HEK293 (cell line): Measurements from ENCODE around the gene ZNF48.

Experiments used
- CTCF ChIP-seq: fragments of 450-650 bp; formaldehyde crosslinking; IDR thresholded peaks from 2 replicates; pipeline ENCODE4 v1.5.1; 2016; ENCODE audit warnings: missing biosample characterization, missing genetic modification characterization
- HOXA7 ChIP-seq: sonication (generic); formaldehyde crosslinking; IDR thresholded peaks from 2 replicates; pipeline ENCODE4 v1.8.1; 2022; ENCODE audit warnings: missing genetic modification reagents, borderline replicate concordance
- PBX3 ChIP-seq: sonication (generic); formaldehyde crosslinking; IDR thresholded peaks from 2 replicates; pipeline ENCODE4 v1.8.1; 2022; ENCODE audit warnings: mild to moderate bottlenecking, moderate library complexity, missing genetic modification reagents
- ZBTB7A ChIP-seq: fragments of 450-650 bp; formaldehyde crosslinking; IDR thresholded peaks from 2 replicates; pipeline ENCODE4 v1.5.1; 2016; ENCODE audit warnings: low read depth, missing biosample characterization, missing genetic modification characterization
- ZNF23 ChIP-seq: fragments of 450-650 bp; formaldehyde crosslinking; IDR thresholded peaks from 2 replicates; pipeline ENCODE4 v1.5.1; 2016; ENCODE audit warnings: missing biosample characterization, missing genetic modification characterization, borderline replicate concordance
- ZNF473 ChIP-seq: fragments of 450-650 bp; formaldehyde crosslinking; IDR thresholded peaks from 2 replicates; pipeline ENCODE4 v1.5.1; 2017; ENCODE audit warnings: missing biosample characterization, missing genetic modification characterization
- ZNF580 ChIP-seq: fragments of 450-650 bp; formaldehyde crosslinking; IDR thresholded peaks from 2 replicates; pipeline ENCODE4 v1.5.1; 2016; ENCODE audit warnings: missing biosample characterization, missing genetic modification characterization
- ZNF830 ChIP-seq: fragments of 450-650 bp; IDR thresholded peaks from 2 replicates; pipeline ENCODE4 v1.5.0; 2018; ENCODE audit warnings: missing biosample characterization, missing genetic modification characterization, low read depth, mild to moderate bottlenecking, moderate library complexity
- ZNF843 ChIP-seq: fragments of 450-650 bp; formaldehyde crosslinking; IDR thresholded peaks from 2 replicates; pipeline ENCODE4 v1.5.1; 2016; ENCODE audit warnings: missing biosample characterization, missing genetic modification characterization

GRCh38 chr16:30380803-30381208 is 14.4 kb upstream of the ZNF48 start:
- TF ChIP-seq ZNF843 (tag by site-specific recombination) (no peak), ZNF473 (tag by site-specific recombination) (no peak), ZNF23 (tag by site-specific recombination) (no peak), PBX3 (no peak), HOXA7 (CRISPR knock-in tag) (no peak), ZBTB7A (tag by site-specific recombination) (0 out of 2 replicates have a peak, but pooled peaks have one; percentile 28), CTCF (tag by site-specific recombination) (no peak), ZNF580 (tag by site-specific recombination) (no peak), ZNF830 (tag by site-specific recombination) (no peak)
